GM20000 (cell line): Measurements from ENCODE around the gene FXYD1.
"Not testable (repeated sequence)": the region's sequence is repeated elsewhere in the genome, so short reads cannot be mapped to it uniquely, and the experiment has no call there.

Experiments
- DNase-seq: peaks from one replicate; pipeline ENCODE4 v3.0.0; 2012; ENCODE audit warnings: low spot score
- TF ChIP-seq, protein P1 (sequence below): IDR thresholded peaks from 2 replicates; pipeline ENCODE4 v1.5.1; 2012; ENCODE audit warnings: mild to moderate bottlenecking, control low read depth; ENCODE audit errors: extremely low read depth, missing control alignments

Gene FXYD1

DNA sequence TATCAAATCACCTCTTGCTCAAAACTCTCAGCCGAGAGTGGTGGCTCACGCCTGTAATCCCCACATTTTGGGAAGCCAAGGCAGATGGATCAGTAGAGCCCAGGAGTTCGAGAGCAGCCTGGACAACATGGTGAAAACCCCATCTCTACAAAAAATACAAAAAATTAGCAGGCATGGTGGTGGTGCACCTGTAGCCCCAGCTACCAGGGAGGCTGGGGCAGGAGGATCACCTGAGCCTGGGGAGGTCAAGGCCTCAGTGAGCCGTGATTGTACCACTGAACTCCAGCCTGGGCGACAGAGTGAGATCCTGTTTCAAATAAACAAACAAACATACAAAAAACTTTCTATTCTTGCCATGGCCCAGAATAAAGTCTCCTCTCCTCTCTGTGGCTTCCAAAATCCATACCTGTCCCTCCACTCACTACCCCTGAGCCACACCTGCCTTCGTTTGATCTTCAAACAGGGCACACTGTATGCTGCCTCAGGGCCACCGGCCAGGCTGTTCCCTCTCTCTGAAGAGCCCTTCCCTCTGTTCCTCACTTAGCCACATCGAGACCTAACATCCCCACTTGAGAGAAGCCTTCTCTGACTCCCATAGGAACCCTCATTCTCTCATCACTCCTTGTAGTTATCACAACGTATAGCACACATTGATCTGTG, 10.1 kb upstream of the FXYD1 start:
- DNase-seq, result no peak
- TF ChIP-seq, protein P1, sequence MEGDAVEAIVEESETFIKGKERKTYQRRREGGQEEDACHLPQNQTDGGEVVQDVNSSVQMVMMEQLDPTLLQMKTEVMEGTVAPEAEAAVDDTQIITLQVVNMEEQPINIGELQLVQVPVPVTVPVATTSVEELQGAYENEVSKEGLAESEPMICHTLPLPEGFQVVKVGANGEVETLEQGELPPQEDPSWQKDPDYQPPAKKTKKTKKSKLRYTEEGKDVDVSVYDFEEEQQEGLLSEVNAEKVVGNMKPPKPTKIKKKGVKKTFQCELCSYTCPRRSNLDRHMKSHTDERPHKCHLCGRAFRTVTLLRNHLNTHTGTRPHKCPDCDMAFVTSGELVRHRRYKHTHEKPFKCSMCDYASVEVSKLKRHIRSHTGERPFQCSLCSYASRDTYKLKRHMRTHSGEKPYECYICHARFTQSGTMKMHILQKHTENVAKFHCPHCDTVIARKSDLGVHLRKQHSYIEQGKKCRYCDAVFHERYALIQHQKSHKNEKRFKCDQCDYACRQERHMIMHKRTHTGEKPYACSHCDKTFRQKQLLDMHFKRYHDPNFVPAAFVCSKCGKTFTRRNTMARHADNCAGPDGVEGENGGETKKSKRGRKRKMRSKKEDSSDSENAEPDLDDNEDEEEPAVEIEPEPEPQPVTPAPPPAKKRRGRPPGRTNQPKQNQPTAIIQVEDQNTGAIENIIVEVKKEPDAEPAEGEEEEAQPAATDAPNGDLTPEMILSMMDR, result no peak

DNA sequence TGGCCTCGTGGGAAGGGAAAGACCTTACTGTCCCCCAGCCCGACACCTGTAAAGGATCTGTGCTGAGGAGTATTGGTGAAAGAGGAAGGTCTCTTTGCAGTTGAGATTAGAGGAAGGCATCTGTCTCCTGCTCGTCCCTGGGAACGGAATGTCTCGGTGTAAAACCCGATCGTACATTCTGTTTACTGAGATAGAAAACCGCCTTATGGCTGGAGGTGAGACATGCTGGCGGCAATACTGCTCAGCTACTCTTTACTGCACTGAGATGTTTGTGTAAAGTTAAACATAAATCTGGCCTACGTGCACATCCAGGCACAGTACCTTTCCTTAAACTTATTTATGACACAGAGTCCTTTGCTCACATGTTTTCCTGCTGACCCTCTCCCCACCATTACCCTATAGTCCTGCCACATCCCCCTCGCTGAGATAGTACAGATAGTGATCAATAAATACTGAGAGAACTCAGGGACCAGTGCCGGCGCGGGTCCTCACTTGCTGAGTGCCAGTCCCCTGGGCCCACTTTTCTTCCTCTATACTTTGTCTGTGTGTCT, 8.8 kb upstream of the FXYD1 start:
- not testable (repeated sequence) for DNase-seq

DNA sequence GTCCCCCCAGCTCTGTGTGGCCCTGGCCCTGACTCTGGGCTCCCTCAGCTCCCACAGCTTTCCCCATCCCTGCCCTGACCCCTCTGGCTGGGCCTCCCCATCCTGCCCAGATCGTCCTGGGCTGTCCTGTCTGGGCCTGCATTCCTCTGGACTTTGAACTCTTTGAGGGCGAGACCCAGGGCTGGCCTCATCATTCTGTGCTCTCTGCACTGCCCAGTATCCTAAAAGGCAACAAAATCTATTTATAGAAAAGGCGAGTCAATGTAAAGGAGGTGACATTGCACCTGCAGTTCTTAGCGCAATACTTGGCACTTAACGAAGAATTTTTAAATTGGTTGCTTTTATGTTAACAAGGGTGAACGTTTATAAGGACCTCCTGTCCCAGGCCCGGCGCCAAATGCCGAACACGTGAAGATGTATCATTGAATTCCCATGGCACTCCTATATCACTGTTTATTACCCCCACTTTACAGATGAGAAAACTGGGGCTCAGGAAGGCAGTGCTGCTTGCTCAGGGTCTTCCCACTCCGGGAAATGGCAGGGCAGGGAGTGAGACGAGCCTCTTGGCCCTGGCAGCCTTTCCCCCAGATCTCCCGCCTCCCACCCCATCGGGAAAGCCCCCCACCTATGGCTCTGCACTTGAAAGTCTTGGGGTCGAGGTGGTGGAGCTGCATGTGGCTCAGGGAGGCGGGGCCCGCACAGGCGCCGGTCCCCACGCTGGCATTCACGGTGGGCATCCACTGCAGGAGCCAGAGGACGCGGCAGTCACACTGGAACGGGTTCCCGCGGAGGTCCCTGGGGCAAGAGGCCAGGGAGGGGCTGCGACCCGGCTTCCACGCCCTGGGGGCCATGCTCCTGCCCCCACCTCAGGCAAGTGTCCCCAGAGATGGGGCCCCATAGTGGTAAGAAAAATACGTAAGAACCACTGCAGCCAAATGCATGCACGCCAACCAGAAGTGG, 7.6 kb upstream of the FXYD1 start:
- TF ChIP-seq, protein P1, result no peak
- no peak for DNase-seq

DNA sequence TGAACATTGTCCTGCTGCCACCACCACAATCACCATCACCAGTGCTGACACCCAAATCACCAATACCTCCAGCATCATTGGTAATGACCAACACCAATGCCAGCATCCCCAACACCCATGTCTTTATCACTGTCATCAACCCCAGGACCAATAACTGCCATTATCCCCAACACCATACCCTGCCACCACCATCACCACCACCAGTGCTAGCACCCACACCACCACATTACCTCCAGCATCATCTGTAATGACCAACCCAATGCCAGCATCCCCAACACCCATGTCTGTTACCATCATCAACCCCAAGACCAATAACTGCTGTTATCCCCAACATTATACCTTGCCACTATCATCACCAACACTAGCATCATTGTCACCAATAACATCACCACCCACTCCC, 6.4 kb upstream of the FXYD1 start:
- no peak for DNase-seq
- TF ChIP-seq, protein P1, result no peak

DNA sequence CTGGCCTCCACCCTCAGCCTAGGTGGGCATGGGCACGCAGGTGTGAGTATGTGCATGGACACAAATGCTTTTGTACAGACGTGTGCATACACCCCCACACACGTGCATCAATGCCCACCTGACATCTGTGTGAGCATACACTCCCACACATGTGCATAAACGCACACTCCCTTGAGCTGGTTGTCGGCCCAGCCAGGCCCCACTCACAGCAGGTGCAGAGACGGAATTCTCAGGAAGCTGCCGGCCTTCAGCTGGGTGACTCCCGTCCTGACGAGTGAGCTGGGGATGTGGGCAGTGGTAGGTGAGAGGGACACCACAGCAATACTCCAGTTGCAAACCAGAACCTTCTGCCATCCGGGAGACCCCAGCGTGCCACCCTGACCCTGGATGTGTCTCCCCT, 4.8 kb upstream of the FXYD1 start:
- TF ChIP-seq, protein P1, result no peak
- no peak for DNase-seq

DNA sequence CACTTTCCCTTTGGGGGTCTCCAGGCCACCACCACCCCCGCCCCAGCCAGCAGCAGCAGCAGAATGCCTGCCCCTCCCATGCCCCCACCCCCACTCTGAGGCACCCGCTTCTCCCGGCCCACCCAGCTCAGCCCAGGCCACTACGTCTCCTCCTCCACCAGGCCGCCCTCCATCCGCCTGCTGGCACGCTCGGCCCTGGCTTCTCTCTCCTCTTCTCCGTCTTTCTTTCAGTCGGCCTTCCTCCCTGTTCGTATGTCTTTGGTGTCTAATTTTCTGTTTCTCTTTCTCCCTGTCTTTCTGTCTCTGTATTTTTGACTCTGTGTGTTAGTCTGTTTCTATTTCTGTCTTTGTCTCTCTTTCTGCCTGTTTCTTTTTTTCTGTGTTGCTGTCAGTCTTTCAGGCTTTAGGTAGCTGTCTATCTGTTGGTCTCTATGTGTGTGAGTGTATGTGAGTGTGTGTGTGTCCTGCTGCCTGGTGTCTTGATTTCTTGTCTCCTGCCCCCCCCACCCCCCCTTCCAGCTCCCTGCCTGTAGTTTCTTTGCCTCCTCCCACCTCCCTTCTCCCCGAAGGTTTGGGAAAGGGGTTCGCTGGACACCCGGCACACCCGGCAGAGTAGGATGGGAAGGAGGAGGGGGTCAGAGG, 3.9 kb upstream of the FXYD1 start, which contains the start of gene LGI4:
Gene LGI4 (minus strand): TSS at position 459 of the 642 bp plus-strand sequence. CDS start 379 bp downstream, at position 80.
- TF ChIP-seq, protein P1, result no peak

DNA sequence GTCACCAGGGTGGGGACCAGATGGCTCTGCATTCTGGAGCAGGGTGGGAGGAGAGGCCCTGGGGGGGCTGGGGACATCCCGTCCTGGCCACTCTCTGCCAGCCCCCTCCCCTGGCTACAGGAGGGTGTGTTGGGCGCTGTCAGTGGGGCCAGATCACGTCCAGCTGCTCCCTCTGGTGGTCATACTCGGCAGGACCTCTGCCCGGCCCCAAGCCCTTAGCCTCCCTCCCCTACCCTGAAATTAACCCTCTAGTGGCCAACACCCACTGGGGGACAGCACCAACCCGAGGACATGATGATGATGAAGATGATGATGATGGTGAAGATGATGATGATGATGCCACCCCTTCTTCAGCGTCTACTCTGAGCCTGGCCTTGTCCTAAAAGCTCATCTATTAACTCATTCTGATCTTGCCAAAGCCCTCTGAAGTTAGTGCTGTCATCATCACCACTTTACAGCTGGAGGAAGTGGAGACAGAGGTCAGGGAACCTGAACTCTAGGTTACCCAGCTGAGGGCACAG, 3.2 kb upstream of the FXYD1 start:
- TF ChIP-seq, protein P1, result peak; percentile 70
- DNase-seq, result peak; percentile 93

More for the DNA sequence above, 3.9 kb upstream of the FXYD1 start, which contains the start of gene LGI4:
- no peak for DNase-seq
